PFSK-1 (cell line): ENCODE data around the gene ANKRD37.

Experiments
- POLR2AphosphoS5 ChIP-seq: IDR thresholded peaks from 2 replicates; pipeline ENCODE4 v1.6.1; 2012; ENCODE audit warnings: low read depth, mild to moderate bottlenecking, control low read depth, low read length, moderate library complexity
- REST ChIP-seq, 2 experiments: IDR thresholded peaks; 2 replicates each; pipeline versions ENCODE4 v1.6.1 to v1.8.0; 2011 to 2012; ENCODE audit warnings: low read depth in 2 of 2, low read length in 2 of 2, control low read depth in 1 of 2, inconsistent platforms in 1 of 2, mild to moderate bottlenecking in 1 of 2, moderate library complexity in 1 of 2; ENCODE audit not compliant: insufficient read depth in 1 of 2
- TAF1 ChIP-seq: IDR thresholded peaks from 2 replicates; pipeline ENCODE4 v1.6.1; 2012; ENCODE audit warnings: low read length, control low read depth, borderline replicate concordance; ENCODE audit not compliant: insufficient read depth

GRCh38 chr4:185363251-185363650 lies 33.4 kb upstream of the ANKRD37 start:
- no peak for TF ChIP-seq POLR2AphosphoS5
- TF ChIP-seq REST (IDR thresholded peaks at IDR 0.05; ENCODE audit: insufficient read depth in 1 of 2, low read depth in 2 of 2, low read length in 2 of 2): no peak
- no peak for TF ChIP-seq TAF1
